Skeletal muscle tissue (tissue), 4 donors: ENCODE data around the gene OR10A2. TPM values are rescaled to one million over a fixed set of nuclear protein-coding genes. Genes with fewer than 3 reads are reported as not detected.
"Not testable (repeated sequence)": the region's sequence is repeated elsewhere in the genome, so short reads cannot be mapped to it uniquely, and the experiment has no call there.

Experiments
- H3K27ac ChIP-seq: one replicate; pipeline ENCODE4 v1.7.0; 2013; ENCODE audit warnings: mild to moderate bottlenecking, low read depth, low read length, inconsistent platforms
- H3K27me3 ChIP-seq, 3 donors: one replicate each; pipeline ENCODE4 v1.7.0; 2013; ENCODE audit warnings: low read length in 3 of 3; ENCODE audit not compliant: control insufficient read depth in 3 of 3, insufficient read depth in 3 of 3
- H3K36me3 ChIP-seq, 3 donors: one replicate each; pipeline ENCODE4 v1.7.0; 2013; ENCODE audit warnings: low read length in 3 of 3; ENCODE audit not compliant: control insufficient read depth in 3 of 3, insufficient read depth in 3 of 3
- H3K4me1 ChIP-seq, 3 donors: one replicate each; pipeline ENCODE4 v1.7.0; 2013; ENCODE audit warnings: low read length in 3 of 3, mild to moderate bottlenecking in 3 of 3; ENCODE audit not compliant: control insufficient read depth in 3 of 3, insufficient read depth in 3 of 3
- H3K4me3 ChIP-seq, 3 donors: one replicate each; pipeline ENCODE4 v1.7.0; 2013; ENCODE audit warnings: low read length in 3 of 3
- H3K9ac ChIP-seq, 3 donors: one replicate each; pipeline ENCODE4 v1.7.0; 2013; ENCODE audit warnings: low read length in 3 of 3, mild to moderate bottlenecking in 3 of 3, moderate library complexity in 2 of 3, low read depth in 1 of 3
- H3K9me3 ChIP-seq, 3 donors: one replicate each; pipeline ENCODE4 v1.7.0; 2013; ENCODE audit warnings: low read length in 3 of 3; ENCODE audit not compliant: control insufficient read depth in 3 of 3
- total RNA-seq: library from RNA; depleted of rRNA; stranded (reverse); fragments of >200 nt; gene quantifications from one replicate; pipeline ENCODE4 v1.2.3, GENCODE V29; 2014
- donor health status: Osteomylitis.

OR10A2 gene
- total RNA-seq, 1 donor from 2014 or later = not detected

DNA sequence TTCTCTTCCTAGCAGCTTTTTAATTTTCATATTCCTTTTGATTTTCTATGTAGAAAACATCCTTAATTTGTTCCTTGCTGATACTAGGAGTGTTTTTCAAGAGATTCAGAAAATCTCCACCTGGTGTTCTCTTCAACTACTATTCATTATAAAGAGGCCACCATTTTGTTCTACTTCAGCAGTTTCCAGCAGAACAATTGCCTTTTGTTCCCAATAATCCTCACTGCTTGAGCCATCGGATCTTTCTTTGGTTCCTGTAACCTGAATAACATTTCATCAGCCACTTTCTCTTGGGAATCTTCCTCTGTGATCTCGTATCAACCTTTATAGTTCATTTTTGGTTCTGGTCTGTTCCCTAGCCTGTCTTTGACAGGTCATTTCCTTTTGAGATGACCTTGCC lies 19.2 kb upstream of the OR10A2 start:
- no peak overlapping the region for H3K27ac ChIP-seq
- no peak overlapping the region for H3K9ac ChIP-seq
- H3K36me3 ChIP-seq = no peaks in the 10 kb centered on the region
- H3K27me3 ChIP-seq = no peaks in the 10 kb centered on the region
- no peak overlapping the region for H3K4me3 ChIP-seq
- no peaks in the 10 kb centered on the region for H3K4me1 ChIP-seq
- H3K9me3 ChIP-seq = peaks cover 0 to 4% (median 3%) of the 10 kb centered on the region in 3 donors

DNA sequence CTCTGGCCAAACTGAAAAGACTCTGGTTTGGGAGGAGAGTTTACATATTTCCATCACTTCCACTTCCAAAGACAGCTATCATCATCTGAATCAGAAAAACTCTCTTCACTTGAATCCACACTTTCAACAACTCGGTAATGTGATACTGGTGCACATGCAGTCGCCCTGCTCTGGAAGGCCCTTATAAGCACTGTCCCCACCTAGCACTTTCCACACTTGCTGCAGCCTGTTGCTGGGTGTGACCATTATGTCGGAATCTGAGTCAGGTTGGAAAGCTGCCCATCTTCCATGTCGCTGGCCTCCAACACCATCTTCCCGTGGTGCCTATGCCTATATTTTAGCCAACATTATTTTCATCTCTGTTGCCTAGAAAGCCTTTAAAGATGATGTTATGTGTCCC lies 18.5 kb upstream of the OR10A2 start:
- Histone ChIP-seq H3K4me3 (no peak overlapping the region), H3K27ac (no peak overlapping the region), H3K9ac (no peak overlapping the region), H3K4me1 (no peaks in the 10 kb centered on the region), H3K9me3 (peaks cover 0 to 4% (median 3%) of the 10 kb centered on the region in 3 donors), H3K27me3 (no peaks in the 10 kb centered on the region), H3K36me3 (no peaks in the 10 kb centered on the region)

DNA sequence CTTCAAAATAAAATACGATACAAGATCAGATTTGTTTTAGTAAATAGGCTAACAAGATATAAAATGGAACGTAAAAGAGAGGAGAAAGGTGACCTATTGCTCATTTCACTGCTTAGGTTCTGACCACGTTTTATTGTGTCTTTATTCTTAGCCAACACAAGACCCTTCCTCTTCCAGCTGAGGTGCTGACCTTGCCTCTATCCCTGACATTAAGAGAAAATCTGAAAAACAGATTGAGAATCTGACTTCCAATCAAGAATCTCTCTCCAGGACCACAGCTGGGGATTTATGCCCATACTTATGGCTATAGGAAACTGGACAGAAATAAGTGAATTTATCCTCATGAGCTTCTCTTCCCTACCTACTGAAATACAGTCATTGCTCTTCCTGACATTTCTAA lies 17.5 kb upstream of the OR10A2 start, which contains the start of gene OR10A5:
Gene OR10A5, plus strand, starts transcription at position 301 of the 400 bp plus-strand sequence. Its CDS starts 0 bp downstream, at position 301.
- H3K27me3 ChIP-seq = no peaks in the 10 kb centered on the region
- no peaks in the 10 kb centered on the region for H3K4me1 ChIP-seq
- peaks cover 0 to 4% (median 3%) of the 10 kb centered on the region in 3 donors for H3K9me3 ChIP-seq
- no peak within 1 kb of the TSS for H3K27ac ChIP-seq
- H3K4me3 ChIP-seq = no peak within 1 kb of the TSS
- H3K36me3 ChIP-seq = no peaks in the 10 kb centered on the region
- no peak within 1 kb of the TSS for H3K9ac ChIP-seq

DNA sequence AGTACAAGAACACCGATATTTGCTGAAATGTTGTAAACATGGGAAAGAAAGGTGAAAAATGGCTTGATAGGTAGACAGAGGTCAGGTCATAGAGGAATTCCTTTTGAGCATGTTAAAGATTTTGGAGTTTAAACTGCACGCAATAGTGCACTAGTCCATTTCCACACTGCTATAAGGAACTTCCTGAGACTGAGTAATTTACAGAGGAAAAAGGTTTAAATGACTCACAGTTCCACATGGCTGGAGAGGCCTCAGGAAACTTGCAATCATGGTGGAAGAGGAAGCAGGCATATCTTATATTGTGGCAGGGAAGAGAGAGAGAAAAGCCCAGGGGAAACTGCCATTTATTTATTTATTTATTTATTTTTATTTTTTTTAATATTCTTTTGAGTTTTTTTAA lies 12.3 kb upstream of the OR10A2 start:
- Histone ChIP-seq H3K27ac (no peak overlapping the region), H3K4me3 (no peak overlapping the region), H3K9ac (no peak overlapping the region), H3K36me3 (no peaks in the 10 kb centered on the region), H3K27me3 (no peaks in the 10 kb centered on the region), H3K4me1 (no peaks in the 10 kb centered on the region), H3K9me3 (no peaks in the 10 kb centered on the region)

DNA sequence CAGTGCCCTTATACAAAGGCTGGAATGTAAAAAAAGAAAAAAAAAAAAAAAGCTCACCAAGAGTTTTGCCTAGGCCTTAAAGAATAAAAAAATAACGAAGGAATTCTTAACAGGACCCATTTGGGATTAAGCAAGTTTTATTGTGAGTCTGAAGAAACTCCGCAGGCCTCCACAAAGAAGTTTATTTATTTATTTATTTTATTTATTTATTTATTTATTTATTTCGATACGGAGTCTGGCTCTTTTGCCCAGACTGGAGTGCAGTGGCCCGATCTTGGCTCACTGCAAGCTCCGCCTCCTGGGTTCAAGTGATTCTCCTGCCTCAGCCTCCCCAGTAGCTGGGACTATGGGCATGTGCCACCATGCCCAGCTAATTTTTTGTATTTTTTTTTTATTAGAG lies 8.1 kb upstream of the OR10A2 start:
- not testable (repeated sequence) for H3K36me3 ChIP-seq, H3K4me1 ChIP-seq, H3K9ac ChIP-seq, H3K4me3 ChIP-seq, H3K9me3 ChIP-seq, H3K27me3 ChIP-seq, H3K27ac ChIP-seq

DNA sequence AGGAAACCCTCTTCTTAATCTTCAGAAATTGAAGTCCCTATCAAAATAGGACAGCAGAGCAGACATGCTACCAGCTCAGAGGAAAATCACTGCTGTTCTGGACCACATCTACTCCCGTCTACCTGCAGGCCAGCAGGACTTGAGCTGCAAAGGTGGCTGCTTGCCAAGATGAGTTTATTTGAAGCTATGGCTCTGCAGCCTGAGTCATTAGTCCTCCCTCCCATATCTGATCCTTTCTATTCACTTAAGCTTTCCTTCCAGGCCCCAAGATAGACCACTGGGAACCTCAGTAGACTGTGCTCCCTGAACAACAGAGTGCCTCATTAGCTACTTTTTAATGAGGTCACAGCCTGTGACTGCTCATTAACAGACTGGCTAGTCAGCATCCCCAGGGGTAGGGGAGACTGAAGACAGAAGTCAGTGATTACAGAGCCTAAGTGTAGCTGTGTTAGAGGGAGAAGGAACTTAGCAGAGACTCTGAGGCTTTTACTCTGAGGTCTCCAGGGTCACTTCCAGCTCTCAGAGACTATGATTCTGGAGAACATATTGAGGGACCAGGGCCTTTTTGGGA lies 6.8 kb upstream of the OR10A2 start:
- H3K9me3 ChIP-seq = no peaks in the 10 kb centered on the region
- no peak overlapping the region for H3K9ac ChIP-seq
- no peaks in the 10 kb centered on the region for H3K36me3 ChIP-seq
- no peak overlapping the region for H3K4me3 ChIP-seq
- no peaks in the 10 kb centered on the region for H3K4me1 ChIP-seq
- H3K27me3 ChIP-seq = no peaks in the 10 kb centered on the region
- no peak overlapping the region for H3K27ac ChIP-seq

DNA sequence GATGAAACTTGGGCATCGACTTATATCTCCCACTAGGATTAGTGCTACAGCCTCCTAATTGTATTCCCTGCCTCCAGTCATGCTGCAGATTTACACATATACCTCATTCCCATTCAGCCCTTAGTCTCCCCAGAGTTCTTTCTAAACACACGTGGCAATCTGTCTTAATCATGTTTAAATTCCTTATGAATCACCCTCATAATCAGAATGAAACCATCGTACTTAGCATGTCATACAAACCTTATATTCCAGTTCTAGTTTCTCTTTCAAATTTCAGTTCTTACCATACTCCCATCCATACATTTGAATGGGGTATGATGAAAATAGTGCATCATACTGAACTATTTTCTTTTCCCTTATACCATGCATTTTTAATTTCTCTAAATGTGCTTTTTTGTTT lies 6.0 kb upstream of the OR10A2 start:
- Histone ChIP-seq H3K27ac (no peak overlapping the region), H3K9me3 (no peaks in the 10 kb centered on the region), H3K4me3 (no peak overlapping the region), H3K4me1 (no peaks in the 10 kb centered on the region), H3K36me3 (no peaks in the 10 kb centered on the region), H3K9ac (no peak overlapping the region), H3K27me3 (no peaks in the 10 kb centered on the region)

DNA sequence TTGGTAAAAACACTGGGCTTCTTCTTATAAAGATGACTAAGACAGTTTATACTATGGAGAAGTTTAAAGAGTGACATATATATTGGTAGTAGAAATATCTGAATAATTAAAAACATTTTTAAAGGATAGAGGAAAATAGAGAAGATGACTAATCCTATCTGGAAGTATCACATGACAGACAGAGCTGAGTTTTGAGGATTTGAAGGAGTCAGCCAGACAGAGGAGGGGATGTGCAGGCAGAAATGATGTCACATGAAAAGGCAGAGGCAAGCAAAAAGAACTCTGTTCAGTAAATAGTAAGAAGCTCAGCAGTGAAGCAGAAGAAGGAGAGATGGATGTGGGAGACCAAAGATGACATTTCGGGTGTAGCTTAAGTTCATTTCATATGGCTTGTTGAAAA lies 1.6 kb downstream of the OR10A2 start:
- Histone ChIP-seq H3K27me3 (no peaks in the 10 kb centered on the region), H3K27ac (no peak overlapping the region), H3K36me3 (no peaks in the 10 kb centered on the region), H3K4me3 (no peak overlapping the region), H3K9ac (no peak overlapping the region), H3K4me1 (no peaks in the 10 kb centered on the region), H3K9me3 (no peaks in the 10 kb centered on the region)

DNA sequence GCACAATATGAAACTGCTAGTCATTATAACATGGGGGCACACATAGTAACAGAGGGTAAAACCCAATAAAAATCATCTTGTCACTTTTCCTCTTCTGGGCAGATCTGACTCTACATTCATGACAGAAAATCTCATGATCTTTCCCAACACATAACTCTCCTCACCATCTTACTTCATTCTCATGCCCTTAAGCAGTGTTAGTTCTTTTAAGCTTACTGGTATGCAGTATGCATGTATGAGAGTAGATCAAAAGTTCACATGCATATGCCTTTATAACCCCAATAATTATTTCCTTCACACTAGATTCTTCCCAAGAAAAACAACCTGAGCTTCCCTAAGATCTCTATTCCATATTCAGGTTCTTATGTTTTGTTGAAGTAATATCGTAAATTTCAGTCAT lies 8.4 kb downstream of the OR10A2 start:
- no peaks in the 10 kb centered on the region for H3K9me3 ChIP-seq
- no peak overlapping the region for H3K9ac ChIP-seq
- H3K36me3 ChIP-seq = no peaks in the 10 kb centered on the region
- no peaks in the 10 kb centered on the region for H3K4me1 ChIP-seq
- H3K4me3 ChIP-seq = no peak overlapping the region
- no peak overlapping the region for H3K27ac ChIP-seq
- no peaks in the 10 kb centered on the region for H3K27me3 ChIP-seq

DNA sequence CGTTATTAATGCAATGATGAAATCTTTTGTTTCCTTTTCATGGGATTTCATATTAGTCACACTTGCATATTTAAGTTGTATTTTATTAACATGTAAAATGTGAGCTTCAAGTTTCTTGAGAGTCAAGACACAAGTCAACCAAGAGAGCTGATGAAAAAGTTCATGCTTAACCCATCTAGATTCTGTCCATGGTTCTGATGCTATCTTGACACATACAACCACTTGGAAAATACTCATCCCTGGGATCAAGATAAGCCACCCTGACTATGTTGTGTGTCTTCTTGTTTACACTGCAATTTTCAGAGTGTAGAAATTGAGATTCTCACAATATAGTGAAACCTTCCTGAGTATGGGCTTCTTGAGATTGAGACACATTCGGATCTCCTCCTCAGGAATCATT lies 12.9 kb downstream of the OR10A2 start:
- Histone ChIP-seq H3K4me3 (no peak overlapping the region), H3K27ac (no peak overlapping the region), H3K9ac (no peak overlapping the region), H3K36me3 (no peaks in the 10 kb centered on the region), H3K27me3 (no peaks in the 10 kb centered on the region), H3K4me1 (no peaks in the 10 kb centered on the region), H3K9me3 (peaks cover 0 to 9% (median 2%) of the 10 kb centered on the region in 3 donors)
